NCI-H82 treated with DMSO at 0.1 percent for 48 hours (cell line): ENCODE results near the gene ARHGAP12.

Experiments
- DNase-seq: peaks from one replicate; lab custom pipeline; 2025; ENCODE audit not compliant: unreplicated experiment; lab: John Stamatoyannopoulos, UW

Gene ARHGAP12

GRCh38 chr10:31885971-31886370 is 42.7 kb downstream of the ARHGAP12 start:
- DNase-seq = no peak

GRCh38 chr10:31884386-31884785 is 44.2 kb downstream of the ARHGAP12 start:
- no peak for DNase-seq

- DNase-seq = no peak
Observed at GRCh38 chr10:31883397-31883796, 45.2 kb downstream of the ARHGAP12 start.

- no peak for DNase-seq
Observed at GRCh38 chr10:31878486-31878885, 50.1 kb downstream of the ARHGAP12 start.

GRCh38 chr10:31876652-31877352 is 51.8 kb downstream of the ARHGAP12 start:
- DNase-seq = no peak

GRCh38 chr10:31875608-31876007 is 53.0 kb downstream of the ARHGAP12 start:
- DNase-seq = no peak

- DNase-seq = no peak
Observed at GRCh38 chr10:31873724-31874123, 54.9 kb downstream of the ARHGAP12 start.

GRCh38 chr10:31871266-31872065 is 57.2 kb downstream of the ARHGAP12 start:
- DNase-seq = no peak

GRCh38 chr10:31867646-31868045 is 61.0 kb downstream of the ARHGAP12 start:
- DNase-seq = no peak

- no peak for DNase-seq
Observed at GRCh38 chr10:31866118-31866670, 62.4 kb downstream of the ARHGAP12 start.

GRCh38 chr10:31864834-31865518 is 63.7 kb downstream of the ARHGAP12 start:
- no peak for DNase-seq

GRCh38 chr10:31855033-31855432 is 73.6 kb downstream of the ARHGAP12 start:
- no peak for DNase-seq

- no peak for DNase-seq
Observed at GRCh38 chr10:31853629-31854028, 75.0 kb downstream of the ARHGAP12 start.

- DNase-seq = no peak
Observed at GRCh38 chr10:31851216-31851615, 77.4 kb downstream of the ARHGAP12 start.

GRCh38 chr10:31847515-31847914 is 81.1 kb downstream of the ARHGAP12 start:
- DNase-seq = no peak

- DNase-seq = no peak
Observed at GRCh38 chr10:31838709-31839108, 89.9 kb downstream of the ARHGAP12 start.

GRCh38 chr10:31838065-31838464 is 90.6 kb downstream of the ARHGAP12 start:
- no peak for DNase-seq

- no peak for DNase-seq
Observed at GRCh38 chr10:31836569-31837406, 91.8 kb downstream of the ARHGAP12 start.

GRCh38 chr10:31833753-31834152 is 94.9 kb downstream of the ARHGAP12 start:
- no peak for DNase-seq

- DNase-seq = no peak
Observed at GRCh38 chr10:31832261-31832660, 96.4 kb downstream of the ARHGAP12 start.

- DNase-seq = no peak
Observed at GRCh38 chr10:31830887-31831286, 97.7 kb downstream of the ARHGAP12 start.
